ENCODE data around the gene SCN1B. TPM values are rescaled to one million over a fixed set of nuclear protein-coding genes. Genes with fewer than 3 reads are reported as not detected.
"Not testable (repeated sequence)": the region's sequence is repeated elsewhere in the genome, so short reads cannot be mapped to it uniquely, and the experiment has no call there.

Gene SCN1B
- polyA plus RNA-seq, 2 of the 4 experiments (the other 2 are of a cell fraction) = 11.0 to 11.3 TPM

- TF ChIP-seq RARB (CRISPR knock-in tag; IDR thresholded peaks at IDR 0.05) = no peak
- TF ChIP-seq ZSCAN20 (CRISPR knock-in tag; IDR thresholded peaks at IDR 0.05) = no peak
- no peak for TF ChIP-seq POLR2A (IDR thresholded peaks at IDR 0.05; ENCODE audit: low read length)
- no peak for TF ChIP-seq RNF2 (IDR thresholded peaks at IDR 0.05; ENCODE audit: borderline replicate concordance, low read depth)
- TF ChIP-seq PHF8 (IDR thresholded peaks at IDR 0.05; ENCODE audit: borderline replicate concordance, low read depth) = no peak
These were observed 39.6 kb upstream of the SCN1B start (continued) for GRCh38 chr19:34990578-34991192.

GRCh38 chr19:34991542-34992333 lies 38.5 kb upstream of the SCN1B start:
- DNase-seq (ENCODE audit: low read depth in 1 of 2, low spot score in 1 of 2) (no peak), FAIRE-seq (peak; percentile 68), ATAC-seq (no peak)
- WGBS (ENCODE audit: missing lambda C conversion rate) = 81% methylated on average over 8 of the region's 8 CpGs
- Histone ChIP-seq H3K27ac (no peak overlapping the region), H3K4me3 (no peak overlapping the region), H3K4me2 (no peak overlapping the region), H3K9me3 (no peaks in the 10 kb centered on the region), H3K4me1 (peaks cover 32% of the 10 kb centered on the region)
- TF ChIP-seq JUN (IDR thresholded peaks at IDR 0.05) (no peak), HES2 (IDR thresholded peaks at IDR 0.05) (no peak), CBX2 (IDR thresholded peaks at IDR 0.05; ENCODE audit: borderline replicate concordance, low read depth) (no peak), ZC3H11A (IDR thresholded peaks at IDR 0.05) (no peak), HMGXB4 (CRISPR knock-in tag; IDR thresholded peaks at IDR 0.05; ENCODE audit: borderline replicate concordance) (no peak), ZSCAN20 (CRISPR knock-in tag; IDR thresholded peaks at IDR 0.05) (no peak), REST (IDR thresholded peaks at IDR 0.05) (no peak), CHD2 (IDR thresholded peaks at IDR 0.05; ENCODE audit: low read length, partially characterized antibody) (no peak), SMC3 (IDR thresholded peaks at IDR 0.05) (no peak), EHMT2 (IDR thresholded peaks at IDR 0.05; ENCODE audit: low read depth) (no peak), JUNB (IDR thresholded peaks at IDR 0.05) (no peak), FOSB (CRISPR knock-in tag; IDR thresholded peaks at IDR 0.05) (no peak), NR3C1 (IDR thresholded peaks at IDR 0.05) (no peak)
- ChIA-PET CTCF (interaction anchor here (0.7 to 61.4 kb wide), 5 partner anchors 2 to 76 kb away, joined by 3 to 1860 read pairs (median 16); partner anchors contain the start of genes GRAMD1A, SCN1B and ZNF792), POLR2A (no interaction called here)

GRCh38 chr19:34992582-34992981 lies 37.7 kb upstream of the SCN1B start:
- CTCF ChIA-PET = interaction anchor here (0.7 to 61.4 kb wide), 3 partner anchors 3 to 52 kb away, joined by 3 to 1860 read pairs (median 1860); partner anchors contain the start of genes GRAMD1A, SCN1B and ZNF792
- H3K27ac ChIP-seq; ATAC-seq; H3K9me3 ChIP-seq; H3K4me3 ChIP-seq; DNase-seq (ENCODE audit: low read depth in 1 of 2, low spot score in 1 of 2); H3K4me2 ChIP-seq; POLR2A ChIA-PET: not testable (repeated sequence)
- FAIRE-seq = peak; percentile 54
- WGBS (ENCODE audit: missing lambda C conversion rate) = 92% methylated on average over 7 of the region's 7 CpGs
- peak; percentile 33 for TF ChIP-seq MAFK (IDR thresholded peaks at IDR 0.05; ENCODE audit: partially characterized antibody)
- H3K4me1 ChIP-seq = peaks cover 40% of the 10 kb centered on the region
